Stimulated activated naive B cell treated with anti-CD40 and anti-IgM and Interleukin-4, amounts not matched to agents 10 μg/mL and 1 μg/mL and 100 μg/mL, for 72 hours (primary cell): ENCODE data around the gene SPG11.
A peak's percentile ranks its signal among the peaks of the same experiment; 100 is the strongest.

Source experiments
- ATAC-seq, 2 donors: fragments of 150-1000 bp; cut with Tn5 transposase; replicated peaks; 2 replicates each; pipeline ENCODE4 v1.10.0; 2021; ENCODE audit warnings: moderate library complexity in 1 of 2
- DNase-seq: peaks from one replicate; pipeline ENCODE4 v3.0.0; 2021
- H3K27ac Mint-ChIP-seq: one replicate; pipeline ENCODE4 v1.8.0; 2022; ENCODE audit warnings: mild to moderate bottlenecking, mixed read lengths
- H3K27me3 Mint-ChIP-seq, 2 donors: one replicate each; pipeline ENCODE4 v1.8.0; 2022; ENCODE audit warnings: mixed read lengths in 2 of 2
- H3K36me3 Mint-ChIP-seq, 2 donors: one replicate each; pipeline ENCODE4 v1.8.0; 2022; ENCODE audit warnings: mixed read lengths in 2 of 2, mild to moderate bottlenecking in 1 of 2
- H3K4me1 Mint-ChIP-seq, 2 donors: one replicate each; pipeline ENCODE4 v1.8.0; 2022; ENCODE audit warnings: mixed read lengths in 2 of 2, mild to moderate bottlenecking in 1 of 2
- H3K4me3 Mint-ChIP-seq, 2 donors: one replicate each; pipeline ENCODE4 v1.8.0; 2022; ENCODE audit warnings: mild to moderate bottlenecking in 2 of 2, mixed read lengths in 2 of 2, moderate library complexity in 1 of 2
- H3K9me3 Mint-ChIP-seq, 2 donors: one replicate each; pipeline ENCODE4 v1.8.0; 2022; ENCODE audit warnings: mixed read lengths in 2 of 2, mild to moderate bottlenecking in 1 of 2

SPG11 gene

GRCh38 chr15:44623178-44623577, 40.3 kb downstream of the SPG11 start:
- Mint-ChIP-seq H3K4me3 (no peak overlapping the region), H3K9me3 (peaks cover 4 to 5% of the 10 kb centered on the region in 2 donors), H3K27me3 (no peaks in the 10 kb centered on the region), H3K4me1 (peaks cover 7 to 14% of the 10 kb centered on the region in 2 donors), H3K27ac (peak overlapping the region; percentile 44), H3K36me3 (peaks cover 33 to 58% of the 10 kb centered on the region in 2 donors)
- no peak for DNase-seq
- no peak for ATAC-seq

DNA sequence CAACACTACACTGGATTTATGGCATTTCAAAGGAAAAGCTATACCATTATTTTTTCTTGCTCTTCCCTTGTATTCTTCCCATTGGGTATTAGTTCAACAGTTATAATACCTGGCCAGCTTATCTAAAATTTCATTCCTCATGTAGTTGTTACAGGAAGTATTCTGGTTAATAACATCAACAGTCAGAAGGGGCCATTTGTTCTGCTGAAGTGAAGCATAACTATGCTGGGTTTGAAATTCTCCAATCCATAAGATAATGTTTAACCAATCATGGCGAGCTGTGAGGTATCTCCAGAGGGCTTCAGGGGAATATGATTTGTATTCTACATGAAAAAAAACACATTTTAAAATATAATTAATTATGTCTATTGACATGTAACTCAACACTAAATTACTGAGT, 43.4 kb downstream of the SPG11 start:
- DNase-seq (no peak), ATAC-seq (no peak)
- Mint-ChIP-seq H3K27me3 (no peaks in the 10 kb centered on the region), H3K4me3 (no peak overlapping the region), H3K9me3 (peaks cover under 1% of the 10 kb centered on the region in 2 donors), H3K36me3 (peaks cover 24 to 45% of the 10 kb centered on the region in 2 donors), H3K27ac (no peak overlapping the region), H3K4me1 (peaks cover 3% of the 10 kb centered on the region in 2 donors)

DNA sequence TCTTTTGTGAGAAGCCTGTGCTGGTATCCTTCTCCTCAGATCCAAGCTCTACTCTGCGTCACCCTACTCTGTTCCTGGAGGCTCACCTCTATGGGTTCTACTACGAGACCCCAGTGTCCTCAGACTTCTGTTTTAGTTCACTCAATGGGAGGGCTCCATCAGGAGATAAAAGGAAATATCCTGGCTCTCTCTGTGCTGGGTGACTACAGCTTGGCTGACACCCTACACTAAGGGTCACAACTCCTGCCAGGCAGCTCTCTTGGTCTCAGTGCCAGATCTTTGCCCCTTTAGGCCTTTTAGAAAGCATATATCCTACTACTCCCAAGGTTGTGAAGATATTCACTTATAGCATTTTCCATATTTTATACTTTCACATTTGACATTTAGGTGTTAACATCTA, 46.5 kb downstream of the SPG11 start:
- ATAC-seq = no peak
- Mint-ChIP-seq H3K27me3 (no peaks in the 10 kb centered on the region), H3K4me1 (peaks cover 0 to 1% of the 10 kb centered on the region in 2 donors), H3K4me3 (no peak overlapping the region), H3K9me3 (no peaks in the 10 kb centered on the region), H3K27ac (peak overlapping the region; percentile 67), H3K36me3 (peaks cover 19 to 37% of the 10 kb centered on the region in 2 donors)
- DNase-seq = no peak

- ATAC-seq (no peak), DNase-seq (no peak)
- H3K9me3 Mint-ChIP-seq = no peaks in the 10 kb centered on the region
- peaks cover 42 to 52% of the 10 kb centered on the region in 2 donors for H3K36me3 Mint-ChIP-seq
- no peak overlapping the region for H3K4me3 Mint-ChIP-seq
- H3K27me3 Mint-ChIP-seq = no peaks in the 10 kb centered on the region
- H3K27ac Mint-ChIP-seq = no peak overlapping the region
- no peaks in the 10 kb centered on the region for H3K4me1 Mint-ChIP-seq
These were observed 56.7 kb downstream of the SPG11 start for GRCh38 chr15:44606740-44607139.

GRCh38 chr15:44603126-44603525, 60.3 kb downstream of the SPG11 start:
- DNase-seq = no peak
- Mint-ChIP-seq H3K27me3 (no peaks in the 10 kb centered on the region), H3K36me3 (peaks cover 34 to 48% of the 10 kb centered on the region in 2 donors), H3K4me3 (no peak overlapping the region), H3K27ac (no peak overlapping the region), H3K9me3 (no peaks in the 10 kb centered on the region), H3K4me1 (no peaks in the 10 kb centered on the region)
- no peak for ATAC-seq

DNA sequence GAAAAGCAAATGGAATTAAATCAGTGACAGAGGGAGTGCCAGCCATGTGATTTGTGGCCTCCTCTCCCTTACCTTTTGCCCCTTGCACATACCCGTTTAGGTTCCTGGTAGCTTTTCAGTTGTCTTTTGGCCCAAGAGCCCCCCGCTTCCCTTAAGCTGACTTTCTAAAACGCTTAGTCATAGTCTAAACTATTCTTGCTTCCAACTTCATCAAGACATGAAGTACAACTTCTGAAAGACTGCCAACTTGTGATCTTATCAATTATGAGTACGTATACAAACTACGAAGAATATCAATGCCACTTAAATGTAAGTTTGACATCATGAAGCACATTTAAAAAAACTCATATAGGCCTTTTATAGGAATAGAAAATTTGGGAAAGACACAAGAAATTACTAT, 64.6 kb downstream of the SPG11 start:
- Mint-ChIP-seq H3K27me3 (no peaks in the 10 kb centered on the region), H3K4me1 (peaks cover 7 to 10% of the 10 kb centered on the region in 2 donors), H3K9me3 (no peaks in the 10 kb centered on the region), H3K4me3 (no peak overlapping the region), H3K36me3 (peaks cover 28 to 43% of the 10 kb centered on the region in 2 donors), H3K27ac (peak overlapping the region; percentile 16)
- no peak for ATAC-seq
- no peak for DNase-seq

DNA sequence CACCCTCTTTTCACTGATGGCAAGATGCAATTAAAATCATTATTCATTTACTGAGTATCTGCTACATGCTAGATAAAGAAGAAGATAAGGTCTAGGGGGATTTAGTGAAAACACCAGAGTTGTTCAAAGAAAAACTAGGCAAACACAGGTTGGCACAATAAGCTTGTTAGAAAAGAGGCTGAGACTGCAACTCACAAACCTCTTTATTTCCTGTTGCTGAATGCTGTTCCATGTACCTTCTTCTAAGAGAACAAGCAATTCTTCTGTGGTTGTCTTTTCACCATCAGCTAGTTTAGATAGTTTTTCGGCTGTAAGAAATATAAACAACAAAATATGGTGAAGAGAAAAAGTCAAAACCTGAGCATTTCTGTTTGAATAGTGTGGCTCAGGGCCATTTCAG, 65.4 kb downstream of the SPG11 start:
- Mint-ChIP-seq H3K27me3 (no peaks in the 10 kb centered on the region), H3K27ac (peak overlapping the region; percentile 20), H3K9me3 (no peaks in the 10 kb centered on the region), H3K4me1 (peaks cover 9 to 10% of the 10 kb centered on the region in 2 donors), H3K4me3 (no peak overlapping the region), H3K36me3 (peaks cover 25 to 43% of the 10 kb centered on the region in 2 donors)
- no peak for DNase-seq
- ATAC-seq = no peak

GRCh38 chr15:44596511-44597010, 66.9 kb downstream of the SPG11 start:
- H3K27ac Mint-ChIP-seq = no peak overlapping the region
- no peaks in the 10 kb centered on the region for H3K9me3 Mint-ChIP-seq
- ATAC-seq (peak; percentile 14 to 23), DNase-seq (no peak)
- peaks cover 9 to 10% of the 10 kb centered on the region in 2 donors for H3K4me1 Mint-ChIP-seq
- no peaks in the 10 kb centered on the region for H3K27me3 Mint-ChIP-seq
- H3K4me3 Mint-ChIP-seq = no peak overlapping the region
- peaks cover 15 to 28% of the 10 kb centered on the region in 2 donors for H3K36me3 Mint-ChIP-seq

- H3K4me1 Mint-ChIP-seq = peaks cover 9 to 10% of the 10 kb centered on the region in 2 donors
- no peaks in the 10 kb centered on the region for H3K27me3 Mint-ChIP-seq
- ATAC-seq (peak; percentile 51 to 67), DNase-seq (no peak)
- no peaks in the 10 kb centered on the region for H3K9me3 Mint-ChIP-seq
- no peak overlapping the region for H3K4me3 Mint-ChIP-seq
- H3K27ac Mint-ChIP-seq = peak overlapping the region; percentile 80
- H3K36me3 Mint-ChIP-seq = peaks cover 16 to 33% of the 10 kb centered on the region in 2 donors
These were observed 67.6 kb downstream of the SPG11 start for GRCh38 chr15:44595656-44596510.

GRCh38 chr15:44595246-44595645, 68.2 kb downstream of the SPG11 start:
- Mint-ChIP-seq H3K27ac (peak overlapping the region; percentile 47), H3K9me3 (no peaks in the 10 kb centered on the region), H3K4me3 (no peak overlapping the region), H3K36me3 (peaks cover 19 to 37% of the 10 kb centered on the region in 2 donors), H3K27me3 (no peaks in the 10 kb centered on the region), H3K4me1 (peaks cover 9 to 10% of the 10 kb centered on the region in 2 donors)
- ATAC-seq = no peak
- no peak for DNase-seq

DNA sequence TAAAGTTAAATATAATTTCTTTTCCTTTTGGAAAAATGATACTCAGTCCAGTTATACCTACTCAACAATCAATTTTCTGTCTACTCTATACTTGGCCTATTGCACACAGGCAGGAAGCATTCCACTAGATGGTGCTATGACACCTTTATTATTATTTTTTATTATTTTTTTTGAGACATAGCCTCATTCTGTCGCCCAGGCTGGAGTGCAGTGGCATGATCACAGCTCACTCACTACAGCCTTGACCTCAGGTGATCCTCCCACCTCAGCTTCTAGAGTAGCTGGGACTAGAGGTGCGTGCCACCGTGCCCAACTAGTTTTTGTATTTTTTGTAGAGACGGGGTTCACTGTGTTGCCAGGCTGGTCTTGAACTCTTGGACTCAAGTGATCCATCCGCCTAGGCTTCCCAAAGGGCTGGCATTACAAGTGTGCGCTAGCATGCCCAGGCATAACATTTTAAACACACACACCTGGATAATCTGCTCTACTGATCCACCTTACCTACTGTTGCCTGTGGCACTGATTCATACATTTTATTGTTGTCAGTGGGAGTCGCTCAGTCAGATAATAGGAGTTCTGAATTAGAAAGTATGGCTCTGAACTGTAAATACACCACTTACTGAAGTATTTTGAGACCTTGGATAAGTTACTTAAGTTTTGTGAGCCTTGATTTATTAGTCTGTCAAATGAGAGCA, 70.3 kb downstream of the SPG11 start:
- no peak overlapping the region for H3K27ac Mint-ChIP-seq
- H3K4me1 Mint-ChIP-seq = peaks cover 9 to 10% of the 10 kb centered on the region in 2 donors
- peaks cover 20 to 40% of the 10 kb centered on the region in 2 donors for H3K36me3 Mint-ChIP-seq
- no peaks in the 10 kb centered on the region for H3K9me3 Mint-ChIP-seq
- peak; percentile 81 to 83 for ATAC-seq
- H3K4me3 Mint-ChIP-seq = no peak overlapping the region
- no peaks in the 10 kb centered on the region for H3K27me3 Mint-ChIP-seq
- no peak for DNase-seq

- Mint-ChIP-seq H3K27me3 (no peaks in the 10 kb centered on the region), H3K27ac (no peak overlapping the region), H3K4me1 (peaks cover 8 to 10% of the 10 kb centered on the region in 2 donors), H3K4me3 (no peak overlapping the region), H3K9me3 (no peaks in the 10 kb centered on the region), H3K36me3 (peaks cover 25 to 44% of the 10 kb centered on the region in 2 donors)
- DNase-seq (no peak), ATAC-seq (no peak)
These were observed 72.1 kb downstream of the SPG11 start for GRCh38 chr15:44591326-44591725.

GRCh38 chr15:44588541-44588940, 74.9 kb downstream of the SPG11 start:
- no peak for ATAC-seq
- Mint-ChIP-seq H3K36me3 (peaks cover 29 to 48% of the 10 kb centered on the region in 2 donors), H3K4me3 (no peak overlapping the region), H3K4me1 (peaks cover 3 to 7% of the 10 kb centered on the region in 2 donors), H3K27ac (peak overlapping the region; percentile 65), H3K9me3 (no peaks in the 10 kb centered on the region), H3K27me3 (no peaks in the 10 kb centered on the region)
- DNase-seq = no peak

DNA sequence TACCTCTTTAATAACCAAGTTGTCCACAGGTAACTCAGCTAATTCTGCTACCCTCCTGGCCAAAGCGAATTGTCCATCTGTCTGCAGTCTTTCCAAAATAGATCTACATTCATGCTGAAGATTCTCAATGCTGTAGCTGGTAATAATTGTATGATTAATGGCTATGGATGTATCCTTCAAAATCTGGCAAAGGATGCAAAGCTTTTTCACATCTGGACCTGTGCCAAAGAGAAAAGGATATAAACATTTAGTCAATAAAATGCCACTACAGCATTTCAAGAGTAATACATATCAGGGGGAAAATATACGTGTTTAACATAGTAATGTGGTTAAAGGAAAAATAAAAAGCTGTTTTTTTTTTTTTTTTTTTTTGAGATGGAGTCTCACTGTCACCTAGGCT, 77.8 kb downstream of the SPG11 start:
- Mint-ChIP-seq H3K36me3 (peaks cover 37 to 58% of the 10 kb centered on the region in 2 donors), H3K9me3 (no peaks in the 10 kb centered on the region), H3K4me3 (no peak overlapping the region), H3K27ac (no peak overlapping the region), H3K4me1 (peaks cover 3 to 8% of the 10 kb centered on the region in 2 donors), H3K27me3 (no peaks in the 10 kb centered on the region)
- ATAC-seq (no peak), DNase-seq (no peak)
